ENCODE data around the gene IL22RA2.
"Not testable (repeated sequence)": the region's sequence is repeated elsewhere in the genome, so short reads cannot be mapped to it uniquely, and the experiment has no call there.

The IL22RA2 gene

GRCh38 chr6:137218473-137218916 is 45.1 kb upstream of the IL22RA2 start:
- Histone ChIP-seq H3K27me3 (ENCODE audit: insufficient read depth, poor library complexity, severe bottlenecking) (no peaks in the 10 kb centered on the region), H3K9me3 (ENCODE audit: severe bottlenecking) (no peaks in the 10 kb centered on the region), H3K4me3 (ENCODE audit: severe bottlenecking) (peak overlapping the region; percentile 97), H3K27ac (ENCODE audit: poor library complexity, severe bottlenecking) (peak overlapping the region; percentile 82), H3K4me1 (ENCODE audit: insufficient read depth, poor library complexity, severe bottlenecking) (peaks cover 33% of the 10 kb centered on the region), H3K36me3 (ENCODE audit: low read depth) (peaks cover 5% of the 10 kb centered on the region; the same call in 1 of the 2 replicates)
- TF ChIP-seq CTCF (IDR thresholded peaks at IDR 0.05; ENCODE audit: poor library complexity, severe bottlenecking), result no peak
- DNase-seq (ENCODE audit: low spot score) (no peak), ATAC-seq (ENCODE audit: low read depth) (peak; percentile 26; the same call in 2 of the 3 replicates)

- no peaks in the 10 kb centered on the region for H3K9me3 ChIP-seq (ENCODE audit: severe bottlenecking)
- H3K27me3 ChIP-seq (ENCODE audit: insufficient read depth, poor library complexity, severe bottlenecking), result no peaks in the 10 kb centered on the region
- no peak for DNase-seq (ENCODE audit: low spot score)
- ATAC-seq (ENCODE audit: low read depth), result no peak
- TF ChIP-seq CTCF (IDR thresholded peaks at IDR 0.05; ENCODE audit: poor library complexity, severe bottlenecking), result no peak
- peak overlapping the region; percentile 97 for H3K4me3 ChIP-seq (ENCODE audit: severe bottlenecking)
- peaks cover 33% of the 10 kb centered on the region for H3K4me1 ChIP-seq (ENCODE audit: insufficient read depth, poor library complexity, severe bottlenecking)
- peak overlapping the region; percentile 82 for H3K27ac ChIP-seq (ENCODE audit: poor library complexity, severe bottlenecking)
- H3K36me3 ChIP-seq (ENCODE audit: low read depth), result peaks cover 5% of the 10 kb centered on the region; the same call in 1 of the 2 replicates
These were observed 44.5 kb upstream of the IL22RA2 start for GRCh38 chr6:137217801-137218472.

GRCh38 chr6:137216875-137217553 is 43.6 kb upstream of the IL22RA2 start:
- DNase-seq (ENCODE audit: low spot score), result peak; percentile 72
- Histone ChIP-seq H3K4me1 (ENCODE audit: insufficient read depth, poor library complexity, severe bottlenecking) (peaks cover 33% of the 10 kb centered on the region), H3K9me3 (ENCODE audit: severe bottlenecking) (no peaks in the 10 kb centered on the region), H3K27ac (ENCODE audit: poor library complexity, severe bottlenecking) (peak overlapping the region; percentile 82), H3K4me3 (ENCODE audit: severe bottlenecking) (no peak overlapping the region), H3K36me3 (ENCODE audit: low read depth) (peaks cover 5% of the 10 kb centered on the region; the same call in 1 of the 2 replicates), H3K27me3 (ENCODE audit: insufficient read depth, poor library complexity, severe bottlenecking) (no peaks in the 10 kb centered on the region)
- TF ChIP-seq CTCF (IDR thresholded peaks at IDR 0.05; ENCODE audit: poor library complexity, severe bottlenecking), result no peak
- peak; percentile 66 for ATAC-seq (ENCODE audit: low read depth)

GRCh38 chr6:137216106-137216505 is 42.7 kb upstream of the IL22RA2 start:
- Histone ChIP-seq H3K36me3 (ENCODE audit: low read depth) (peaks cover 11% of the 10 kb centered on the region), H3K4me3 (ENCODE audit: severe bottlenecking) (no peak overlapping the region), H3K27ac (ENCODE audit: poor library complexity, severe bottlenecking) (peak overlapping the region; percentile 82), H3K4me1 (ENCODE audit: insufficient read depth, poor library complexity, severe bottlenecking) (peaks cover 33% of the 10 kb centered on the region), H3K9me3 (ENCODE audit: severe bottlenecking) (no peaks in the 10 kb centered on the region), H3K27me3 (ENCODE audit: insufficient read depth, poor library complexity, severe bottlenecking) (no peaks in the 10 kb centered on the region)
- ATAC-seq (ENCODE audit: low read depth) (peak; percentile 22; the same call in 1 of the 3 replicates), DNase-seq (ENCODE audit: low spot score) (no peak)
- TF ChIP-seq CTCF (IDR thresholded peaks at IDR 0.05; ENCODE audit: poor library complexity, severe bottlenecking), result no peak

GRCh38 chr6:137215630-137216029 is 42.2 kb upstream of the IL22RA2 start:
- Histone ChIP-seq H3K4me1 (ENCODE audit: insufficient read depth, poor library complexity, severe bottlenecking) (peaks cover 33% of the 10 kb centered on the region), H3K27ac (ENCODE audit: poor library complexity, severe bottlenecking) (peak overlapping the region; percentile 82), H3K36me3 (ENCODE audit: low read depth) (peaks cover 11% of the 10 kb centered on the region)
- DNase-seq (ENCODE audit: low spot score); ATAC-seq (ENCODE audit: low read depth); H3K4me3 ChIP-seq (ENCODE audit: severe bottlenecking); H3K27me3 ChIP-seq (ENCODE audit: insufficient read depth, poor library complexity, severe bottlenecking); H3K9me3 ChIP-seq (ENCODE audit: severe bottlenecking): not testable (repeated sequence)

Measured in RWPE2 (cell line).